HCT116 (cell line): ENCODE measurements around the gene TBC1D12.

Experiments used
- MAX ChIP-seq: IDR thresholded peaks from 2 replicates; pipeline ENCODE4 v1.6.1; 2012
- POLR2A ChIP-seq: IDR thresholded peaks from 2 replicates; pipeline ENCODE4 v1.7.0; 2011; ENCODE audit warnings: borderline replicate concordance; ENCODE audit not compliant: insufficient read depth, insufficient read length; ENCODE audit errors: extremely low read depth

GRCh38 chr10:94425942-94426341 lies 23.6 kb downstream of the TBC1D12 start:
- no peak for TF ChIP-seq POLR2A
- TF ChIP-seq MAX: no peak
